Activated CD4-positive, CD25-positive, alpha-beta regulatory T cell treated with anti-CD3 and anti-CD28 coated beads, Interleukin-2, amount 50 U/mL, for 72 hours (primary cell): Measurements from ENCODE around the gene C1QTNF6.

Source experiments
- DNase-seq: peaks from one replicate; pipeline ENCODE4 v3.0.0; 2021

C1QTNF6 gene

DNA sequence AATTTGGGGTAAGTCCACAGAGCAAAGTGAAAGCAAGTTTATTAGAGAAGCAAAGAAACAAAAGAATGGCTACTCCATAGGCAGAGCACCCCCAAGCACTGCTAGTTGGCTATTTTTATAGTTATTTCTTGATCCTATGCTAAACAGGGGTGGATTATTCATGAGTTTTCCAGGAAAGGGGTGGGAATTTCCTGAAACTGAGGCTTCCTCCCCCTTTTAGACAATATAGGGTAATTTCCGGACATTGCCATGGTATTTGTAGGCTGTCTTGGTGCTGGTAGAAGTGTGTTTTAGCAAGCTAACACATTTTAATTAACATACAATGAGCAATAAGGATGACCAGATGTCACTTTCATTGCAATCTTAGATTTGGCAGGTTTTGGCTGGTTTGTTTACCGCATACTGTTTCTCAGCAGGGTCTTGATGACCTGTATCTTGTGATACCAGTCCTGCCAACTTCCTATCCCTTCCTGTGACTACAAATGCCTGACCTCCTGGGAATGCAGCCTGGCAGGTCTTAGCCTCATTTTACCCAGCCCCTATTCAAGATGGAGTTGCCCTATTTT is 937 bp upstream of the C1QTNF6 start:
- no peak for DNase-seq

DNA sequence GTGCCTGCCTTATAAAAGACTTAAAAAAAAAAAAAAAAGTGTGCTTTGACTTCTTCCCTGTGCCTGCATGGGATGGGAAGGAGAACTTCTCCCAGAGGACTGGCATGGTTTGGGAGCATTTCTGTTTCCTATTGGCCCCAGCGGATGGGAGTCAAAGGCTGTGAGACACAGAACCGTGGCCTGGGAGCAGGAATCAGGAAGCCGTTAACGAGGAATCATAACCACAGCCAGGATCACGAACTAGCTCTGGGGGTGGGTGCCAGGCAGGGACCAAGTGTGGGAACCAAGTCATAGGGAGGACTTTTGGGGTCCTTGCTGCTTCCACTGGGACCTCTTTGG is 526 bp downstream of the C1QTNF6 start:
- no peak for DNase-seq

DNA sequence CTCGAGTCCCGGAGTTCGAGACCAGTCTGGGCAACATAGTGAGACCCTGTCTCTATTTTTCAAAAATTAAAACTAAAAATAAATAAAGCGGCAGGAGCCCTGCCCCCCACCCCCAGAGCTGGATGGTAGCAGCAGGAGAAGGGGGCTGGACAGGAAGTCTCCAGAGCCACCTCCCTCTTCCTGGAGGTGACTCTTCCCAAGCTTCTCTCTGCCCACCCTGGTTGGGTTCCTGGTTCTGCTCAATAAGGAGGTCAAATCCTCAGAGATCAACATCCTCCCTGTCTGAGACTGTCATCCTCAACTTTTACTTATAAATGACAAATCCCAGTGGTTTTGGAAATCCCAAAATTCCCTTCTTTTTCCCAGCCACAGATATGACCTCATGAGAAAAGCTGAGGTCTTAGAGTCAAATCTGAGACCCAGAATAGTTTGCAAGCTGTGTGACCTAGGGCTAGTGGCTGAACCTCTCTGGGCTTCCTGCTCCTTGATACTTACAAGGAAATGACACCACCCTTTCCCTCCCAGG is 987 bp downstream of the C1QTNF6 start:
- no peak for DNase-seq

DNA sequence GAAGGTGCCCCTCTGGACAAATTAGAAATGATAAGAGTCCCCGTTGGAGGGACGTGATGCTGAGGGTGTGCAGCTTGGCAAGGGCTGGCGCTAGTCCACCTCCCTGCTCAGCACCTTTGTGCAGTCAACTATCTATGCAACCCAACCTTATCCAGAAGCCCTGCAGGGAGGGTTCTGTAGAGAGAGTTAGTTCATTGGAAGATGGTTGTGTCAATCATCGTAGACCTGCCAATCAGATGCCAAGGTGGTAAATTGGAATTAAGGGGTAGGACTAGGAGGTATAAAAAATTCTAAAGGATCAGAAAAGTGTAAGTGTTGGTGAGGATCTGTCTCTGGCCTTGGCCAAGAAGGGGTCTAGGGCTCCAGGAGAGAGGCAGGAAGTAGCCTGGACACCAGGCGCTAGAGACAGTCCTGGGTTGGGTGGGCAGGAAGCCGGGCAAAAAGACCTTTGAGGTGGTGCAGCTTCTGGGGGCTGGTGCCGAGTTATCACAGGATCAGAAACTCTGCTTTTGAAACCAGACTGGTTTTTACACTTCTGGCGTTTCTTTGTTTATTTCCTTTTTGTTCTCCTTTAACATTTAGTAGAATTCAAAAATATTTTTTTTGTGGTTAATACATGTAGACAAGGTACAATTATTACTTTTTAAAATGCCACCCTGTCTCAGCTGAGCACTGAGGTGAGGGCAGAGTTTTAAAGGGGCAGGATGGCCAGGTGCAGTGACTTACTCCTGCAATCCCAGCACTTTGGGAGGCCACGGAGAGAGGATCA is 1.6 kb downstream of the C1QTNF6 start:
- no peak for DNase-seq

DNA sequence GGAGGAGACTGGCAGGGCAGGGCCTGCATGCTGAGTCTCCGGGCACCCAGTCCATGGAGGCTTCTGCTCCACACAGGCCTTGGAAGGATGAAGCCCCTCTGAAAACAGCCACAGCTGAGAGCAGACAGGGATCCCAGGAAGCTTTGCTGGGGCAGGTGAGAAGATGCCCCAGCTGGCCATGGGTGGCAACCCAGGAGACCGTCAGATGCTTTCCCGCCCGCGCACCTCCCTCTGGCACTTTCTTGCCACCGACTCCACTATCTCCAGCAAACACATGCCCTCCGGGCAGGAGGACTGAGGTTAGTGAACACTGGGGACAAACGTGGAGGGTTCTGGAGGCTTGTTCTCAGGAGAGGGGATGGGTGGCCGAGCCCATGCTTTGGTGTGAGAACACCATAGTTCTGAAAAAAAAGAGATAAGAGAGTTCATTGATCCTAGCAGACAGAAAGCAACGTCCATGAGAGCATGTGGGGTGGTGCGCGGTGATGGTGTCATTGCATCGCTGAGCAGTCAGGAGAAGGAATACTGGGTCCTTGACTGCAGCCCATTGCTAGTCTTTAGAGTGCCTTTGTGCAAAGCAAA is 2.3 kb downstream of the C1QTNF6 start:
- DNase-seq = peak; percentile 26

DNA sequence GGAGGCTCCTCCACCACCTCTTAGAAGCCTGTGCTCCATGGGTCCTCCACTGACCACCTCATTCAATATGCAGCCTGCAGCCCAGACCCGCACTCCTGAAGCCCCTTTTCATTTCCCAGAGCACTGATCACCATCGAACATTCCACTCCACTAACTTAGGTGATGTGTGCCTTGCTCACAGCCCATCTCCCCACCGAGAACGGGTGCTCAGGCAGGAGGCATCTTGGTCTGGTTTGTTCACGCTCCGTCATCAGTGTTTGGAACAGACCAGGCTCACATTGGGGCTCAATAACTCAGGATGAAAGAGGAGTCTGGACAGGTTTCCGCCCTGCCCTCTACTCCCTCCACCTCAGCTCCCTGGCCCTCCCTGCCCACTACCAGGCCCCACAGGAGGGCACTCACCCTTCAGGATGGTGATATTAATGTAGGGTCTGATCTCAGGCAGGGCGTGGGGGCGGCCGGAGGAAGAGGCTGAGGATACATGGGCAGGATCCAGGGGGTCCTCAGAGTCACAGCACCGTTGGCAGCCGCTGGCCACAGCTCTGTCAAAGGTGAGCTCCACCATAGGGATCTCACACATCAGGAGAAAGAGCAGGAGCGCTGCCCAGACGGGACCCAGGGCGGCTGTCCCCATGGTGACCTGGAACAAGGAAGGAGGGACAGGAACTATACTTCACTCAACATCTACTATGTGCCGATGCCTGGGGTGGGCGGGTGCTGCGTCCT is 3.1 kb downstream of the C1QTNF6 start:
- no peak for DNase-seq

DNA sequence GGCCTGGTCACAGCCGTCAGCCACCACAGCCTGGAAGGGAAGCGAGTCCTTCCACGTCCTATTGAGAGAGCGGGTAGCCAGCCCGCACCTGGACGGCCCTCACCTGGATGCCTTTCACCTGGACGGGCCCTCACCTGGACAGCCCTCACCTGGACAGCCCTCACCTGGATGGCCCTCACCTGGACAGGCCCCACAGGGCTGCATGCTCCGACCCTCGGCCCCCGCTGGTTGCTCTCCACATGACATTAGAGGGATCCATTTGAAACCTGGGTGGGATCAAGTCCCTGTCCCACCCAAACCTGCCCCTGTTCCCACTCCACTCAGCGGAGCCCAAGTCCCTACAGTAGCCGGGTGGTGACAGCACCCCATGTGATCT is 3.7 kb downstream of the C1QTNF6 start:
- no peak for DNase-seq

DNA sequence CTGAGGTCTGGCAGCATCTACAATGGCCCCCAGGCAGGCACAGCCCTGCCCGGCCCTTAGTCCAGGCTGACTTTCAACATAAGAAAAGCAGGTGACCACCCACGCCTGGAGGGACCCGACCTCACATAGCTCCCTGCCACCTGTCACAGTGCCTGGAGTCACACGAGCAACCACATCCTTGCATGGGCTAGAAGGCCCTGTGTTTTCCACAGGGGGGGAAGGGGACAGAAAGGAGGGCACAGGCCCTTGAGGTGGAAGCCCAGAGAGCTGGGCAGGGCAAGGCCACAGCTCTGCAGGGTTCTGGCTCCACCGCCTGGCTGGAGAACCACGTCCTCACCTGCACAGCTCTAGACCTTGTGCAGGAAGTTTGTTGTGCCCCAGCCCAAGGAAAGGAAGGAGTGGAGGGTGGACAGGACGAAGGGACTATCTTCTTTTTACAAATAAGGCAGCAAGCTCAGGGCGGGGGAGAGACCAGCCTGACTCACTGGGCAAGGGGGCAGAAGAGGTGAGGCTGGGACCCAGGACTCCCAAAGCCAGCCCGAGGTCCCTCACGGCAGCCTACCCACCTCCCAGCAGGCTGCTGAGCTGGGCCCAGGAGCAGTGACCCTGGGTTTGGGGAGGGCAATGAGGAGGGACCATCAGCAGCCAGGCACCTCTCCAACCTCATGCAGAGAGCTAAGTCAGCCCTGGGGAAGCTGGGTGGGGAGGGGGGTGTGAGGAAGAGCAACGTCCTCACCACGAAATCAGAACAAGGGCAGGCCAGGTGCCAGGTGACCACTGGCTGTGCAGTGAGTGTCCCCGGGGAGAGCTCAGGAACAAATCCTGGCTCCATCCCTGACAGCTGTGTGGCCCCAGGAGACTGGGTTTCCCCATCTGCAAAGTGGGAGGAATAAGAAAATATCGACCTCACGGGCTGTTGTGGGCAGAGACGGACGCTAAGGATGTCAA is 4.3 kb downstream of the C1QTNF6 start:
- DNase-seq = no peak

DNA sequence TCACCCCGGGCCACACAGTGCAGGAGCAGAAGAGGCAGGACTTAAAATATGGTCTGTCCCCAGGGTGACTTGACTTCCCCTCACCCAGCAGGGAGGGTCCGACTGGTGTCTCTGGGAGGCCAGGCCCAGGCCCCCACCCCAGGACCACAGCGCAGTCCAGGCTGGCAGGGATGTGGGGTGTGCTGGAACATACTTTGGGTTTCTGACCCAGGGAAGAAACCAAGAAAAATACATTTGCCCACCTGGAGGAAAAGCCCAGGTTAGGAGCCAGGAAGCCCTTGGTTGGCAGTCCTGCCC is 5.2 kb downstream of the C1QTNF6 start:
- no peak for DNase-seq

DNA sequence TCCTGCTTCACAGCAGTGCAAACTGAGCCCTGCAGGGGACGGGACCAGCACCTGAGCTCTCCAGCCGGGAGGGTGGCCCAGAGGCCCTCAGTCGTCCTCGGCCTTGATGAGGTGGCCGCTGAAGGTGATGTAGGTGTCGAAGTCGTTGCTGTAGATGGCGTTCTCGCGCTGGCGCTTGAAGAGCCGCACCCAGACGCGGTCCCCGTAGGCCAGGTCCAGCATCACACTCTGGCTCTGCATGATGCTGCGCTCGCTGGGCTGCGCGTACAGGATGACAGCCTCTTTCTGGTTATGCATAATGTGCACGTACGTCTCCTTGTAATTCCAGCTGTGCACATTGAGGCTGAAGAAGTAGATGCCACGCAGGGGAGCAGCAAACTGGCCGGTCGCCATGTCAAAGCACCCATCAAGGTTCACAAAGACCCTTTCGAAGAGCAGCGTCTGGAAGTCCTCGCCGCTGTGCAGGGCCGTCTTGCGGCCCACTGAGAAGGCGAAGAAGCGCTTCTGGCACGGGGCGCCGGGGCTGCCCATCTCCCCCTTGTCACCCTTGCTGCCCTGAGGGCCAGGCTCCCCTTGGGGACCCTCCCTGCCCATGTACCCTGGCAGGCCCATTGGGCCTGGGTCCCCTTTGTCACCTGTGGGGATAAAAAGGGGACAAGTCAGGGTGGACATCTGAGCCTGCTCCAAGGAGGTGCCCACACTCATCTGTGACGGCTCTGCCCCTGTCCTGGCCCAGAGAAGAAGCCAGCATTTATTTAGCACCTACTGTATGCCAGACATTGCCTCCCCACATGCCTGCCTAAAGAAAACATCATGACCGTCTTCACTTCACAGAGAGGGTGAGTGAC is 5.7 kb downstream of the C1QTNF6 start:
- DNase-seq = no peak

DNA sequence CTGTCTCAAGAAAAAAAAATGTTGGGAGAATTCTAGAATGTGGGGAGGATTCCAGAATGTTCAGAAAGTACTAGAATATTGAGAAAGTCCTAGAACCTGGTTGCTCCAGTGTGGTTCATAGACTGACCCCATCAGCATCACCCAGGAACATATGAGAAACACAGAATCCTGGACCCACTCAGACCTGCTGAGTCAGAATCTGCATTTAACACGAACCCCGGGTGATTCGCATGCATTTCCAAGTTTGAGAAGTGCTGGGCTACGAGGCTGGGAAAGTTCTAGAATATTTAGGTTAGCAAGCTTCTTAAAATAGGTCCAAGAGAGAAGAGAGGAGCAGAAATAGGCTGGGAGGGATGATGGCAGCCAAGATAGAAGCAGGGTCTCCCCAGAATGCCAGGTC is 6.4 kb downstream of the C1QTNF6 start:
- DNase-seq = no peak

DNA sequence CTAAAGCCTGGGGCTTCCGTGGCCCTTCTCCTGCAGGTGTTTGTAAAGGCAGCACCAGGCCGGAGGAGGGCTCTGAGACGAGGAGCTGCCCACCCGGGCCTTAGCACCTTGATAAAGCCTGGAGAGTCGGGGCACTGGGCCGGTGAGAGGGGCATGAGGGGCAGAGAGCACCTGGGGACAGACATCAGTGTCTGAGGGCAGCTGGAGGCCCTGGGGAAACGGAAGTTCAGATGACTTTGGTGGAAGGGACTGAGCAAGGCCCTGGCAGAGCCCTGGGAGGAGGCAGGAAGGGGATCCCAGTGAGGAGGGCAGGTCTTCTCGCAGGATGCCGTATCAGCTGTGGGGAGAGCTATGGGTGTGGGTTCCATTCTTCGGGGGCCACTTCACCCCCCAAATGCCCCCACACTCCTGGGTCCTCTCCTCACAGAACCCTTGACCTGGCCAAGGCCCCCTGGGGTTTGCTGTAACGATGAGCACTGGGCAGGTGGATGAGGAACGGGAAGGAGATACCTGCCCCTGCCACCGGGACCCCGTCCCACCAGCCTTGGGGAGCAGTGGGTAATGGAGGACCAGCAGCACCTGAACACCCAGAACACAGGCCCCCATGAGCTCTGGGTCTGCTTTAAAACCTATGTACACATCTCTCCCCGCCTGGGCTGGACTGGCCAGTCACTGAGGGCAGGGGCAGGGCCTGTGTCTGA is 7.4 kb downstream of the C1QTNF6 start:
- no peak for DNase-seq

DNA sequence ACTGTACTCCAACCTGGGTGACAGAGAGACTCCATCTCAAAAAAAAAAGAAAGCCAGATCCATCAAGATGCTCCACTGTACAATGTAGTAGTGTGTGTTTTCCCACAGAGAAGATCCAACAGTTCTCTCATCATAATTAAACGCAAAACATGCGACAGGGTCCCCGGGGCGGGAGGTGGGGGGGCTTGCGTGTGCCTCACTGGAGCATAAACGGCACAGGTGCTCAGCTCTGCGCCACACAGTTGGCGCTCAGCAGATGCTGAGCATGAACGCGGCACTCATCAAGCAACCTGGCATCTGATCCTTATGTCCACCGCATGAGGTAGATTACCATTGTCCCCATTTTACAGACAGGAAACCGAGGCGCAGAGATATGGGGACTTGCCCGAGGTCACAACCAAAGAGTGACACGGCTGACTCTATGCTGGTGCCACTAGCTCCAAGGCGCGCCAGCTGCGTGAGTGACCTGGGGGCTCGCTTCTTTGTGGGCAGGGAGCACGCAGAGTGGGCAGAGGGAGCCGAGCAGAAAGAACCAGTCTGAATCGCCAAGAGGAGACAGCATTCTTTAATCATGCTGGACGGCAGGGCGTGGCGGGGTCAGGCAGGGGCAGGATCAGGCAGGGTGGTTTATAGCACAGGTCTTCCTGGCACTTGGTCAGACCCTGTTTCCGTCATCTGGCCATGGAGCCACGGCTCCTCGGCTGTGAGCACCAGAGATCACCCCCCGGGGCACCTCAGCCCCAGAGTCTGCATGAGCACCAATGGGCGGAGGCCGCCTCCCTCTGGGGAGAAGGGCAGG is 8.2 kb downstream of the C1QTNF6 start:
- DNase-seq = no peak

DNA sequence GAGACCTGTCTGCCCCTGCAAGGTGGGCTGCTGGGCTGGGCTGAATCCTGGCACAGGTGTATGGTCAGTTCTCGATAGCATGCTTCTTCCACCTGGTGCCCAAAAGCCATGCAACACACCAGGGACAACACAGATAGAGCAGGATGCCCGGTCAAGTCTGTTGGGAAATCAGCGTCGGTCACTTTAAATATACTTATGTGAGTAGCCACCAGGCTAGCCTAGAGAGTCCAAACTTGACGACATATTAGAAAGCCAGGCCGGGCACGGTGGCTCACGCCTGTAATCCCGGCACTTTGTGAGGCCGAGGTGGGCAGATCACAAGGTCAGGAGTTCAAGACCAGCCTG is 8.9 kb downstream of the C1QTNF6 start:
- no peak for DNase-seq

DNA sequence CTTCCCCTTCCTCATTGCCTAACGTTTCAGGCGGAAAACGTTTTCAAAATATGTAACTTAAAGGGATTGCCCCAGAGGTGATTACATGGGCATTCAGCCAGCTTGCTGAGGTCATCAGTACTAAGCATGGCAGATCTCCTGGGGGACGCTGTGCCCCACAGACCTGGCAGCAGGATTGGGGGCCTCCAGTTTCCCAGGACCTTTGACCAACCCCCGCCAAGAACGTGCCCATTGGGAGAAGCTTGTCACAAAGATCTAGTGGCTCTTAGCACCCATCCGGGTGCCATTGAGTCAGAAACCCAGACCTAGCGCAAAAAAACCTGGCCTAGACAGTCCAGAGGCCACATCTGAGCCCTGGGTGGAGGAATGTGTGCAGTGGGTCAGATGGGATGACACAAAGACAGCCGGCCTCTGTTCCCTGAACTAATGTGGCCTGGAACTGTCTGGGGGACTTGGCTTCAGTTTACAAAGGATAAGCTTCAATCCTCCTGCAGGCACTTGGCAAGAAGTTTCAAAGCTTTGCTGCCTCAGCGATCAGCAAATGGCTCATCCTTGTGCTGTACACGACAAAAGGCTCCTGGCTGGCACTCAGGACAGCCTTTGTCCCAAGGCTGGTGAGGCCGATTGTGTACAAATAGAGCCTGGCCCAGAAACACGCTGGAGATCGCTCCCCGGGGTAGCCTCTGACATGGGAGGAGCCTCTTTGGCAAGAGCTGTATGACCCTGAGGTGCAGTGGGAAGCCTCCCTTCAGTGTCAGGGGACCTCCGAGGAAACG is 9.5 kb downstream of the C1QTNF6 start:
- no peak for DNase-seq

DNA sequence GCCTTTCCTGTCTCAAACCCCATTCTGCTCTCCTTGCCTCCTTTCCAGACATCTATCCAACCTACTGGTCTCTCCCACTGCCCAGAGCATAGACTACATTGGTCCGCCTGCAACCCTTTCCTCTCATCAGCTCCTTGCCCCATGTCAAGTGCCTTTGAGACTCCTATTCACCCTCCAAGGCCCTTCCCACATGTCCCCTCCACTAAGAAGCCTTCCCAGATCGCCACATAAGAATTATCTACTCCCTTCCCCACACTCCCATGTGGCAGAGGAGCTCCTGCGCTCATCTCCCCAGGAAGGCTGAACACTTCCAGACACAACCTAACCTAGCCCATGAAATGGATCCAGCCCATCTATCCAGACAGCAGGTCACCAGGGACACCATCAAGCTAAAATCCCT is 10.3 kb downstream of the C1QTNF6 start:
- no peak for DNase-seq

DNA sequence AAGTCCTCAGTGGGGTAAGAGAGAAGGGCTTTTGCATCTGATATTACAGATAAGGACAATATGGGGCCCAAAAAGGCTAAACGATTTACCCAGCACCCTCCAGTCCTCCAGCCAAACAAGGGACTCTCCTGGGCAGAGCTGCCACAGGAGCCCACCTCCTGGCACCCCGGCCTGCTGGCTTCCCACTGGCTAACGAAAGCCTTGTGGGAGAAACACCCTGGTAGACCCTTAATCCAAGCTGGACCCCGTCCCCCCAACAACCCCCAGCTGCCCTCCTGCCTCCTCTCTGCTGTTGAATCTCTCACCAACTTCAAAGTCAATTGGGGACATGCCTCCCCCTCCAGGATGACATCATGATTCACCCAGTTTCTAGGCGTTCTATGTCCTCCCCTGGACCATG is 10.8 kb downstream of the C1QTNF6 start:
- DNase-seq = no peak

DNA sequence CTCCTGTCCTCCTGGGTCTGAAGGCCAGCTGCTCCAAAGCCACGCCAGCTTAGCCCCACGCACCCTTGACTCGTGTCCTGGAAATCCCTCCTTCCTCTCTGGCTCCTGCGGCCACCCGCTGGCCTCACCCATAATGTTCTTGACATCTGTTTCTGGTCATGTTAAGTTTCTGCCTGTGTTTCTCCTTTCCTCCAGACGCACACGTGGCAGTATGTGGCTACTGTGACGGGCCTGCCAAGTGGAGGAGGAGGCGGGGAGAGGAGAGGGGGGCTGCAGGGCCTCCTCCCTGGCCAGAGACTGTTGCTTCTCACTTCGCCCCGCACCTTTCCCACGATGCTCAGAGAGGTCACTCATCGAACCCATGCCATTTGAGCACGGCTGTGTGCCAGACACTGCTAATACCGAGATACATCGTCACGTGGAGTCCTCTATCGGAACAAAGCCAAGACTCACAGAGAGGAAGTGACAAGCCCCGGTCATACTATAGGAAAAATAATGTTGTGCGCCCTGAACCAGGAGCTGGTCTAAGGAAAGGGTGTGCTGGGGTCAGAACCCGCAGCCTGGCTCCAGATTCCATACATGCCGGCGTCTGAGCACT is 11.5 kb downstream of the C1QTNF6 start:
- peak; percentile 33 for DNase-seq
